ENCODE measurements around the gene CARS1.

DNA sequence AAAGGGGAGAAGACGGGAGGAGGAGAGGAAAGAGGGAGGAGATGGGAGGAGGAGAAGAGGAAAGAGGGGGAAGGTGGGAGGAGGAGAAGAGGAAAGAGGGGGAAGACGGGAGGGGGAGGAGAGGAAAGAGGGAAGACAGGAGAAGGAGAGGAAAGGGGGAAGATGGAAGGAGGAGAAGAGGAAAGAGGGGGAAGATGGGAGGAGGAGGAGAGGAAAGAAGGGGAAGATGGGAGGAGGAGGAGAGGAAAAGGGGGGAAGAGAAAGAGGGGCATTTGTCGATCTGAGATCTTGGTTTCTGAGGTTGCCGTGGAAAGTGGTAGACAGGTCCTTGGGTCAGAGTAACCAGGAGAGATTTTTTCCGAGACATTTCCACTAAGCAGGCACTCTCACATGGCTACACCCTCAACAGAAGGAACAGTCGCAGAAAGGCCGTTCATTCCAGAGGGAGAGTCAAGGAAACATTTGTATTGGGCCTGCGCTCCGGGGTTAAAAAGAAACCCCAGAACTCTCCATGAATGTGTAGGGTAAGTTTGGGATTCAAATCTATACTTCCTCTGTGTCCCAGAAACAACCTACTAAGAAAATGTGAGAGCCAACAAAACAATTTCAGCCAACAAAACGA, 39.8 kb upstream of the CARS1 start:
- TF ChIP-seq, protein P1, sequence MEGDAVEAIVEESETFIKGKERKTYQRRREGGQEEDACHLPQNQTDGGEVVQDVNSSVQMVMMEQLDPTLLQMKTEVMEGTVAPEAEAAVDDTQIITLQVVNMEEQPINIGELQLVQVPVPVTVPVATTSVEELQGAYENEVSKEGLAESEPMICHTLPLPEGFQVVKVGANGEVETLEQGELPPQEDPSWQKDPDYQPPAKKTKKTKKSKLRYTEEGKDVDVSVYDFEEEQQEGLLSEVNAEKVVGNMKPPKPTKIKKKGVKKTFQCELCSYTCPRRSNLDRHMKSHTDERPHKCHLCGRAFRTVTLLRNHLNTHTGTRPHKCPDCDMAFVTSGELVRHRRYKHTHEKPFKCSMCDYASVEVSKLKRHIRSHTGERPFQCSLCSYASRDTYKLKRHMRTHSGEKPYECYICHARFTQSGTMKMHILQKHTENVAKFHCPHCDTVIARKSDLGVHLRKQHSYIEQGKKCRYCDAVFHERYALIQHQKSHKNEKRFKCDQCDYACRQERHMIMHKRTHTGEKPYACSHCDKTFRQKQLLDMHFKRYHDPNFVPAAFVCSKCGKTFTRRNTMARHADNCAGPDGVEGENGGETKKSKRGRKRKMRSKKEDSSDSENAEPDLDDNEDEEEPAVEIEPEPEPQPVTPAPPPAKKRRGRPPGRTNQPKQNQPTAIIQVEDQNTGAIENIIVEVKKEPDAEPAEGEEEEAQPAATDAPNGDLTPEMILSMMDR (IDR thresholded peaks at IDR 0.05), result no peak
- TF ChIP-seq POLR2A (IDR thresholded peaks at IDR 0.05) (no peak), EP300 (IDR thresholded peaks at IDR 0.05) (no peak)

All from tibial nerve (tissue), 4 donors.